GM13977 (cell line): ENCODE measurements around the gene CLDN12.

Source experiments
- DNase-seq: peaks from one replicate; pipeline ENCODE4 v3.0.0; 2012; ENCODE audit warnings: low spot score
- CTCF ChIP-seq: IDR thresholded peaks from 2 replicates; pipeline ENCODE4 v1.5.1; 2012; ENCODE audit warnings: mild to moderate bottlenecking, control low read depth; ENCODE audit not compliant: insufficient read depth; ENCODE audit errors: extremely low read depth, missing control alignments
- in situ Hi-C: fragments of 300-500 bp; cut with MboI; formaldehyde crosslinking; loops from one replicate; pipeline ENCODE4 v1.12.0; 2022; ENCODE audit warnings: low sequenced_read_pairs, low pct_unique_long_range_greater_than_20kb, mixed read lengths, inconsistent platforms; ENCODE audit not compliant: unreplicated experiment

Gene CLDN12

GRCh38 chr7:90425376-90425775, 22.1 kb downstream of the CLDN12 start:
- TF ChIP-seq CTCF = no peak
- no peak for DNase-seq
- in situ Hi-C loops = loop anchor here (25.0 kb wide), 1 partner anchor 263 kb away; the partner anchor contains the start of gene STEAP1

- DNase-seq = no peak
- in situ Hi-C loops = loop anchor here (25.0 kb wide), 1 partner anchor 269 kb away; the partner anchor contains the start of gene STEAP1
- no peak for TF ChIP-seq CTCF
Measured at GRCh38 chr7:90430614-90431460, 27.6 kb downstream of the CLDN12 start.

- in situ Hi-C loops = loop anchor here (25.0 kb wide), 1 partner anchor 270 kb away; the partner anchor contains the start of gene STEAP1
- no peak for TF ChIP-seq CTCF
- no peak for DNase-seq
Measured at GRCh38 chr7:90432752-90433151, 29.5 kb downstream of the CLDN12 start.

- in situ Hi-C loops = loop anchor here (25.0 kb wide), 1 partner anchor 271 kb away; the partner anchor contains the start of gene STEAP1
- no peak for DNase-seq
- no peak for TF ChIP-seq CTCF
Measured at GRCh38 chr7:90433221-90433620, 30.0 kb downstream of the CLDN12 start.

GRCh38 chr7:90445633-90446032, 42.4 kb downstream of the CLDN12 start:
- in situ Hi-C loops = loop anchor here (25.0 kb wide), 1 partner anchor 283 kb away; the partner anchor contains the start of gene STEAP1
- no peak for TF ChIP-seq CTCF
- no peak for DNase-seq

- no peak for DNase-seq
- in situ Hi-C loops = loop anchor here (25.0 kb wide), 1 partner anchor 284 kb away; the partner anchor contains the start of gene STEAP1
- TF ChIP-seq CTCF = no peak
Measured at GRCh38 chr7:90446137-90446899, 43.1 kb downstream of the CLDN12 start.
